Fibroblast of the aortic adventitia (primary cell): ENCODE data around the gene UGT1A5. TPM values are rescaled to one million over a fixed set of nuclear protein-coding genes. Genes with fewer than 3 reads are reported as not detected.
"Not testable (repeated sequence)": the region's sequence is repeated elsewhere in the genome, so short reads cannot be mapped to it uniquely, and the experiment has no call there.

Source experiments
- DNase-seq: peaks from one replicate; pipeline ENCODE4 v3.0.0-alpha.2; 2010; ENCODE audit warnings: low read depth
- H3K4me3 ChIP-seq: 2 replicates; pipeline ENCODE4 v1.5.1; 2011; ENCODE audit warnings: low read depth, mild to moderate bottlenecking, control low read depth, low read length, moderate library complexity
- total RNA-seq: library from RNA; depleted of rRNA; stranded (reverse); fragments of >200 nt; gene quantifications from 2 replicates; pipeline ENCODE4 v1.2.3, GENCODE V29; 2012; ENCODE audit warnings: low replicate concordance
- TF ChIP-seq, protein P1 (sequence below): IDR thresholded peaks from 2 replicates; pipeline ENCODE4 v1.5.1; 2011; ENCODE audit warnings: mild to moderate bottlenecking, low read length, control low read depth, inconsistent platforms; ENCODE audit not compliant: insufficient read depth

The UGT1A5 gene
- total RNA-seq, 1 donor = not detected

DNA sequence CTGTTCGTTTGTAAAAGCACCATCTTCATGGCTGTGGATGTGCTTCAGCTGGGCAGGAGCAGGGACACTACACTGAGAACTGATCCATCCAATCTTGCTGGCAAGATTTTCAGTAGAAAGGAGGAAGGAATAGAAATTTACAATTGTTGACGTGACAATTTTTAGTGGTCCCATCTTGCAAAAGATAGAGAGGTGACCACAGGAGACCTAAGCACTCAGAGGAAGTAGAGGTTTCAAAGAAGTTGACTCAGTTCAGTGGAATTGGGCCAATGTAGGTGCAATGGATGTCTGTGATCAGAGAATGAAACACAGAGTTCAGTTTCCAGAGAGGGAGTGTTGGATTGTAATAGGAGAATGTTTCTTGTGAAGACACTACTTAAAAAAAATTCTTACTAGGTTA lies 1.4 kb downstream of the UGT1A5 start:
- DNase-seq = no peak
- H3K4me3 ChIP-seq = no peak overlapping the region
- TF ChIP-seq, protein P1, sequence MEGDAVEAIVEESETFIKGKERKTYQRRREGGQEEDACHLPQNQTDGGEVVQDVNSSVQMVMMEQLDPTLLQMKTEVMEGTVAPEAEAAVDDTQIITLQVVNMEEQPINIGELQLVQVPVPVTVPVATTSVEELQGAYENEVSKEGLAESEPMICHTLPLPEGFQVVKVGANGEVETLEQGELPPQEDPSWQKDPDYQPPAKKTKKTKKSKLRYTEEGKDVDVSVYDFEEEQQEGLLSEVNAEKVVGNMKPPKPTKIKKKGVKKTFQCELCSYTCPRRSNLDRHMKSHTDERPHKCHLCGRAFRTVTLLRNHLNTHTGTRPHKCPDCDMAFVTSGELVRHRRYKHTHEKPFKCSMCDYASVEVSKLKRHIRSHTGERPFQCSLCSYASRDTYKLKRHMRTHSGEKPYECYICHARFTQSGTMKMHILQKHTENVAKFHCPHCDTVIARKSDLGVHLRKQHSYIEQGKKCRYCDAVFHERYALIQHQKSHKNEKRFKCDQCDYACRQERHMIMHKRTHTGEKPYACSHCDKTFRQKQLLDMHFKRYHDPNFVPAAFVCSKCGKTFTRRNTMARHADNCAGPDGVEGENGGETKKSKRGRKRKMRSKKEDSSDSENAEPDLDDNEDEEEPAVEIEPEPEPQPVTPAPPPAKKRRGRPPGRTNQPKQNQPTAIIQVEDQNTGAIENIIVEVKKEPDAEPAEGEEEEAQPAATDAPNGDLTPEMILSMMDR = no peak

DNA sequence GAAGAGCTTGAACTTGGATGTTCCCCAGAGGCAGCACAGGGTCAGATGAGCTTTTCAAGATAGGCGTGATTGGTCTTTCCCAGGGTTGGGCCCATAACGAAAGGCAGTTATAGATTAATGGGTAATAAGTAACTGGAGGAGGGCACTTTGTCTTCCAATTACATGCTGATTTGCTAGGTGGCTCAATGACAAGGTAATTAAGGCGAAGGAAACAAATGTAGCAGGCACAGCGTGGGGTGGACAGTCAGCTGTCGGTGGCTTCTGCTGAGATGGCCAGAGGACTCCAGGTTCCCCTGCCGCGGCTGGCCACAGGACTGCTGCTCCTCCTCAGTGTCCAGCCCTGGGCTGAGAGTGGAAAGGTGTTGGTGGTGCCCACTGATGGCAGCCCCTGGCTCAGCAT lies 5.8 kb downstream of the UGT1A5 start, which contains the start of gene UGT1A4:
UGT1A4 (plus strand) TSS at position 185 of the 400 bp plus-strand sequence; CDS start at position 270, 85 bp downstream.
- DNase-seq = no peak
- H3K4me3 ChIP-seq = no peak within 1 kb of the TSS
- TF ChIP-seq, protein P1 = no peak

DNA sequence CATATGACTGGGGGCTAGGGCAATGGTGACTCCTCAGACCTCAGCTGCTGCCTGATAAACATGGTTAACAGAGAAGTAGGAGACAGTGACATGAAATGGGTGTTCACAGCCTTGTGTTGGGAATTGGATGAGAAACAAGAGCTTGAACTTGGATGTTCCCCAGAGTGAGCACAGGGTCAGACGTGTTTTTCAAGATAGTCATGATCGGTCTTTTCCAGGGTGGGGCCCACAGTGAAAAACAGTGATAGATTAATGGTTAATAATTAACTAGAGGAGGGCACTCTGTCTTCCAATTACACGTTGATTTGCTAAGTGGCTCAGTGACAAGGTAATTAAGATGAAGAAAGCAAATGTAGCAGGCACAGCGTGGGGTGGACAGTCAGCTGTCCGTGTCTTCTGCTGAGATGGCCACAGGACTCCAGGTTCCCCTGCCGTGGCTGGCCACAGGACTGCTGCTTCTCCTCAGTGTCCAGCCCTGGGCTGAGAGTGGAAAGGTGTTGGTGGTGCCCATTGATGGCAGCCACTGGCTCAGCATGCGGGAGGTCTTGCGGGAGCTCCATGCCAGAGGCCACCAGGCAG lies 16.1 kb downstream of the UGT1A5 start, which contains the start of gene UGT1A3:
UGT1A3 (plus strand) TSS at position 320 of the 579 bp plus-strand sequence; CDS start at position 405, 85 bp downstream.
- no peak for DNase-seq
- TF ChIP-seq, protein P1 = no peak
- no peak within 1 kb of the TSS for H3K4me3 ChIP-seq

DNA sequence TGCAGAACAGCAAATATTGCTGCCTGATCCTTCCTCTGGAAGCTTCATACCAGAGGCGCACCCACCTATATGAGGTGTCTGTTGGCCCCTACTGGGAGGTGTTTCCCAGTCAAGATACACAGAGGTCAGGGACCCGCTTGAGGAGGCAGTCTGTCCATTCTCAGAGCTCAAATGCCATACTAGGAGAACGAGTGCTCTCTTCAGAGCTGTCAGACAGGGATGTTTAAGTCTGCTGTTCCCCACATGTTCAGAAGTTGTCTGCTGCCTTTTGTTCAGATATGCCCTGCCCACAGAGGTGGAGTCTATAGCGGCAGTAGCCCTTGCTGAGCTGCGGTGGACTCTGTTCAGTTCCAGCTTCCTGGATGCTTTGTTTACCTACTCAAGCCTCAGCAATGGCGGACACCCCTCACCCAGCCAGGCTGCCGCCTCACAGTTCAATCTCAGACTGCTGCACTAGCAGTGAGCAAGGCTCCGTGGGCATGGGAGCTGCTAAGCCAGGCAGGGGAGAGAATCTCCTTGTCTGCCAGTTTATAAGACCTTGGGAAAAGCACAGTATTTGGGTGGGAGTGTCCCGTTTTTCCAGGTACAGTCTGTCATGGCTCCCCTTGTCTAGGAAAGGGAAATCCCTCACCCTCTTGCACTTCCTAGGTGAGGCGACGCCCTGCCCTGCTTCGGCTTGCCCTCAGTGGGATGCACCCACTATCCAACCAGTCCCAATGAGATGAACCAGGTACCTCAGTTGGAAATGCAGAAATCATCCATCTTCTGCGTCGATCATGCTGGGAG lies 24.4 kb downstream of the UGT1A5 start:
- H3K4me3 ChIP-seq, DNase-seq: not testable (repeated sequence)

DNA sequence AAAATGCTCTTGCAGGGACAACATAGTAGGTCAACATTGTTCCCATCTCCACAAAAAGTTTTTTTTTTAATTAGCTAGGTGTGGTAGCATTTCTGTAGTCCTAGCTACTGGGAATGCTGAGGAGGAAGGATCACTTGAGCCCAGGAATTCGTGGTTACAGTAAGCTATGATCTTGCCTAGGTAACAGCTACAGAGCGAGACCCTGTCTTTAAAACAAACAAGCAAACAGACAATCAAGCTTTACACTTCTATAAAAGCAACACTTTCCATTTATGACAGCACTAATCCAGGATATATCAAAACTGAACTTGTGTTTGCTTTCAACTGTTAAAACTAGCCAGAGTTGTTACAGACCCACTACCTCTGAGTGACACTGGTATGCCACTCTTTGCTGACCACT lies 28.2 kb downstream of the UGT1A5 start:
- H3K4me3 ChIP-seq = no peak overlapping the region
- TF ChIP-seq, protein P1 = no peak
- no peak for DNase-seq

DNA sequence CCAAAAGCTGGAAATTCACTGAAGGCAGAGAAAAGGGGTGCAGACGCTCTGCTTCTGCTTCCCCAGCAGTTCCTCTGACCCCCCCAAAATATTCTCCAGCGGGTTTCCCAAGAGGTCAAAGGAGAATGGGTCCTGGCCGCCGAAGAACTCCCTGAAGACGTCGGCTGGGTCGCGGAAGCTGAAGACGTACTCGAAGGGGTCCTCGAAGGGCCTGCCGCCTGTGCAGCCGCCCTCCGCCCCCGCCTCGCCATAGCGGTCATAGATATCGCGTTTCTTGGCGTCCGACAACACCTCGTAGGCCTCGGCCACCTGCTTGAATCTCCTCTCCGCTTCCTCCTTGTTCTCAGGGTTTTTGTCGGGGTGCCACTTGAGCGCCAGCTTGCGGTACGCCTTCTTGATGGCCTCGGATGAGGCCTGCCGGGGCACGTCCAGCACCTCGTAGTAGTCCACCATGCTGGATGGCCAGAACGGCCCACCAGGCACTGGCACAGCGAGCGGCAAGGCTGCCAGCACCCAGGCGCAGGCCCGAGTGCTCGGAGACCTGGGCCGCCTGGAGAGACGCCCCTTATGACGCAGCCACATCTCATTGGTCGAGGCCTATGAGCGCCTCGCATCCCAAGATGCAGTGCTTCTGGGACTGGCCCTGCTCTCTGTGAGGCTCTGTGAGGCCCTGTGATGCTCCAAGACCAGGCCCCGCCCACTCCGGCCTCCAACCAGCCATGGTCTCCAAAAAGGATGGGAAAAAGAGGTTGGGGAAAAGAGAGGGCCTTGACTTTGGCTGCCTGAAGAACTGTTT lies 31.0 kb downstream of the UGT1A5 start:
- TF ChIP-seq, protein P1 = no peak
- no peak for DNase-seq
- no peak overlapping the region for H3K4me3 ChIP-seq
